DMS114 treated with DMSO at 0.1 percent for 48 hours (cell line): ENCODE results near the gene C2CD2L.
"Not testable (repeated sequence)": the region's sequence is repeated elsewhere in the genome, so short reads cannot be mapped to it uniquely, and the experiment has no call there.

Source experiments
- DNase-seq: peaks from one replicate; lab custom pipeline; 2025; ENCODE audit not compliant: unreplicated experiment; lab: John Stamatoyannopoulos, UW

C2CD2L gene

GRCh38 chr11:119113716-119114115, 6.6 kb downstream of the C2CD2L start:
- no peak for DNase-seq

- DNase-seq: no peak
These were observed 7.2 kb downstream of the C2CD2L start for GRCh38 chr11:119114351-119114750.

GRCh38 chr11:119115484-119116234, 8.5 kb downstream of the C2CD2L start:
- DNase-seq: no peak

GRCh38 chr11:119116235-119116594, 9.1 kb downstream of the C2CD2L start:
- no peak for DNase-seq

- no peak for DNase-seq
These were observed 9.5 kb downstream of the C2CD2L start for GRCh38 chr11:119116601-119117000.

- DNase-seq: no peak
These were observed 10.0 kb downstream of the C2CD2L start for GRCh38 chr11:119117004-119117706.

DNA sequence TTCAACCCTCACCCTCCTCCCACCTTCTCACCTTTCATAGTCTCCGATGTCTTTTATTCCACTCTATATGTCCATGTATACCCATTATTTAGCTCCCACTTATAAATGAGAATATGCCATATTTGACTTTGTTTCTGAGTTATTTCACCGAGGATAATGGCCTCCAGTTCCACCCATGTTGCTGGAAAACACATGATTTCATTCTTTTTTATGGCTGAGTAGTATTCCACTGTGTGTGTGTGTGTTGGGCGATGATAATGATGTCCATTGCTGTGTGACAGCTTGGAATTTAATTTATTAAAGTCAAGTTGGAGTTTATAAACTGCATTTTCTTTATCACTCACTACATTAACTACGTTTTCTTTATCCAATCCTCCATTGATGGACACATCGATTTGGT, 11.1 kb downstream of the C2CD2L start:
- no peak for DNase-seq

GRCh38 chr11:119118946-119119345, 11.8 kb downstream of the C2CD2L start:
- DNase-seq: no peak

- DNase-seq: no peak
These were observed 13.5 kb downstream of the C2CD2L start for GRCh38 chr11:119120639-119121007.

- peak; percentile 92 for DNase-seq
These were observed 14.1 kb downstream of the C2CD2L start, which contains the start of gene HINFP for GRCh38 chr11:119121008-119121810. HINFP (plus strand) TSS chr11:119121580; CDS start chr11:119126945, 5,365 bp downstream.

- no peak for DNase-seq
These were observed 14.6 kb downstream of the C2CD2L start for GRCh38 chr11:119121811-119122124.

- DNase-seq: no peak
These were observed 18.7 kb downstream of the C2CD2L start for GRCh38 chr11:119125821-119126220.

GRCh38 chr11:119126675-119127268, 19.6 kb downstream of the C2CD2L start:
- no peak for DNase-seq

DNA sequence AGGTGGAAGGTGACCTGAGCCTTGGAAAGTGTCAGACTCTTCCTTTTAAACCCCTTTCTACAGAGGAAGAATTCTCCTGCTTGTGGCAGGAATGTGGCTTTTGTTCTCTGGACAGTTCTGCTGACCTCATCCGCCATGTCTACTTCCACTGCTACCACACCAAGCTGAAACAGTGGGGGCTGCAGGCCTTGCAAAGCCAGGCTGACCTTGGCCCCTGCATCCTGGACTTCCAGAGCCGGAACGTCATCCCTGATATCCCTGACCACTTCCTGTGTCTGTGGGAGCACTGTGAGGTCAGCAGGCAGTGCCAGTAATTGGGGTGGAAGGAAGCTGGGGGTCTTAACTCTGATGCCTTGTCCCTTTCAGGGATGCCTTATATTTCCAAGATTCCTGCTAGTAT, 23.5 kb downstream of the C2CD2L start:
- no peak for DNase-seq

DNA sequence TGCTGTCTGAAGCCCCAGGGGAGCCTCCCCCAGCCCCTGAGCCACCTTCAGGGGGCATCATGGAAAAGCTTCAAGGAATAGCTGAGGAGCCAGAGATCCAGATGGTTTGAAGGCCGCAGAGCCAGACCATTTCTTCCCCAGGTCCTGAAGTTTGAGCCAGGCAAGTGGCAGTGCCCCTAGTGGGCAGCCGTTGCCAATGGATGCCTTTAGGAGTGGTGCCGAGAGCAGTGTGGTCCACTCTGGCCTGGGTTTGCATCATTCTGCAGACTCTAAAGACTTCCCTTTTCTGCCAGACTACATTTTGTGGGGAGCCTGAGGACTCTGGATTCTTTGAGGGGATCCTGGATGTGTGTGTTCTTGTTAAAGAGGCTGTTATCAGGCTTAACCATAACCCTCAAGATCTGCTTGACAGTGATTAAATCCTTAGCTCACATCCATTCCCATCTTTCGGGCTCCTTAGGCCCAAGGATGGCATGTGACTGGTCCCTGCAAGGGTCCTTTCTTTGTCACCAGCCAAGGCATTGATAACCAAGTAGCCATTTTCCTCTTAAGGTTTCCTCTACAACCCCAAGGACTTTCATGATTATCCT, 27.3 kb downstream of the C2CD2L start:
- no peak for DNase-seq

DNA sequence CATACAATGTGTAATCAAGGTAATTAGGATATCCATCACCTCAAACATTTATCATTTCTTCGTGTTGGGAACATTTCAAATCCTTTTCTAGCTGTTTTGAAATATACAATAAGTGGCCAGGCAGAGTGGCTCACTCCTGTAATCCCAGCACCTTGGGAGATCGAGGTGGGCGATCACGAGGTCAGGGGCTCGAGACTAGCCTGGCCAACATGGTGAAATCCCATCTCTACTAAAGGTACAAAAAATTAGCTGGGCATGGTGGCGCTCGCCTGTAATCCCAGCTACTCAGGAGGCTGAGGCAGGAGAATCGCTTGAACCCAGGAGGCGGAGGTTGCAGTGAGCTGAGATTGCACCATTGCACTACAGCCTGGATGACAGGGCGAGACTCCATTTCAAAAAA, 32.1 kb downstream of the C2CD2L start:
- not testable (repeated sequence) for DNase-seq

DNA sequence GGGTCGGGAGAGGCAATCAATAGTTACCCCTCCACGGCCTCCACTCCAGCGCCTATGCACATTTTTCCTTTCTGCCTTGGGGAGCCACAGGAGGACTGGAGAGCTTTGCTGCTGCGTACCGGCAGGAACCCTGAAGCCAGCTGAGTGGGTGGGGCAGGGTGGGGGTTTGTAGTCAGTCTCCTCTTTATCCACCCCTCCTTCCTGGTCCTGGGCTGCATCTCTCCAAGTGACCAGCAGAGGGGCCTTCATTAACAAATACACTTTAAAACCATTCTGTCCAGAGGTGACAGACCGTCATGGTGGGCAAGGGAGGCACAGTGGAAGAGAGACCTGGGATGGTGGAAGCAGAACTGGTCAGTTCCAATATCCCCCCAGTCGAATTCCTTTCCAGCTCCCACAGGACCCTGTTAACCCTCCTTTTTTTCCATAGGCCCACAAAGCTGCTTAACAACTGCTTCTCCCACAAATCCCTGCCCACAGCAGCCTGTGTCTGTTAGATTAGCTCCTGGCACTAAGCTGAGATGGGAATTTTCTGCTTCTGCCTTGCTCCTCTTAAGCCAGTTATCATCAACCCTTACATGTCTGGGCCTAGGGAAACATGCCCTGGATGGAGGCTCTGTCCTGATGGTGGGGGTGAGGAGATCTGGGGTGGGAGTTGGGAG, 37.8 kb downstream of the C2CD2L start:
- DNase-seq: peak; percentile 13

DNA sequence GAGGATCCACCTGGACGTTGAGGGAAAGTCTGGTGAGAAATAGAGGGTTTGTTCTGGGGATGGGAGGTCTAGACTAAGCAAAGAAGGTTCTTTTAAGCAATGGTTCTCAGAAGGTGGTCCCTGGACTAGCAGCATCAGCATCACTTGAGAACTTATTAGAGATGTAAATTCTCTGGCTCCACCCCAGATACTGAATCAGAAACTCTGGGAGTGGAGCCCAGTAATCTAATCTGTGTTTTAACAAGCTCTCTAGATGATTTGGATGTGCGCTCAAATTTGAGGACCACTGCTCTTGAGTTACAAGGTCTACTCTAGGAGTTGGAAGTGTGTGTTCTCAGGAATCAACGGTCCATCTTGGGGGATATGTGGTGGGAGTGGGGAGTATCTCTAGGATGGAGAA, 38.4 kb downstream of the C2CD2L start:
- no peak for DNase-seq

DNA sequence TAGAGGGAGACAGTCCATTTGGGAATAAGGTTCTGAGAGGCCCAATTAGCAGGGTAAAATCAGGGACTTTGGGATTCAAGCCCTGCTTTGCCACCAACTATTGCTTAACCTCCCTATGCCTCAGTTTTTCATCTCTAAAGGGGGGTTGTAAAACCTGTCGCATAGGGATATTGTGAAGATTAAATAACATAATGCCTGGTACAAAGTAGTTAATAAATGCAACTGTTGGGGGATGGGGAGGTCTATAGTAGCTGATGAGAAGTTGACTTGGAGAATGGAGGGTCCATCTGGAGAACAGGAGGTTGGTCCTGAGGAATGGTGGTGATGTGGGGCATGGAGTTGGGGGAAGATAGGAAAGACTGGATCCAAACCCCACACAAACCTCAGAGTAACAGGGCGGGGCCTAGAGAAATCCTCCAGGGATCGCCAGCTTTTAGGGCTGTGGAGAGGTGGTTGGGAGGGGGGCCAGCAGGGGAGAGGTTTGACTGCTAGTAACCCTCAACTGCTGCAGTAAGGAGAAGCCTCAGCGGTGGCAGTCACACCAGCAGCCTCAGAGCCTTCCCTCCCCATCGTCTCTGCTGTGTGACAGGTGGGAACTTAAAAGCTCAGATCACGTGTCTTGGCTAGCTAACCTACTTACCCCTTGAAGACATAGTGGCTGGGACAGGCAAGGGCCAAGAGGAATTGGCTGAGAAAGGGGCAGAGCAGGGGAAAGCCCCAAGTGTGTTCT, 40.6 kb downstream of the C2CD2L start:
- no peak for DNase-seq

GRCh38 chr11:119148720-119149017, 41.5 kb downstream of the C2CD2L start:
- DNase-seq: no peak
